Liver (tissue), 9 donors: Measurements from ENCODE around the gene NHERF1. TPM values are rescaled to one million over a fixed set of nuclear protein-coding genes. Genes with fewer than 3 reads are reported as not detected.

Experiments used
- DNase-seq: peaks from one replicate; pipeline ENCODE4 v3.0.0-alpha.2; 2017; ENCODE audit warnings: low spot score
- H3K27ac ChIP-seq, 2 donors: one replicate each; pipeline ENCODE4 v1.7.0; 2013; ENCODE audit warnings: inconsistent platforms in 2 of 2, low read length in 2 of 2, control low read depth in 1 of 2, low read depth in 1 of 2, mild to moderate bottlenecking in 1 of 2
- H3K27me3 ChIP-seq, 4 donors: one replicate each; pipeline versions ENCODE4 v1.6.1 to v1.7.0; 2013; ENCODE audit warnings: low read length in 3 of 4, inconsistent platforms in 1 of 4, mild to moderate bottlenecking in 1 of 4, moderate library complexity in 1 of 4; ENCODE audit not compliant: control insufficient read depth in 4 of 4, insufficient read depth in 4 of 4
- H3K36me3 ChIP-seq, 4 donors: one replicate each; pipeline versions ENCODE4 v1.6.1 to v1.7.0; 2013; ENCODE audit warnings: low read length in 3 of 4, mild to moderate bottlenecking in 3 of 4, low read depth in 1 of 4, moderate library complexity in 1 of 4; ENCODE audit not compliant: control insufficient read depth in 4 of 4, insufficient read depth in 3 of 4
- H3K4me1 ChIP-seq, 4 donors: one replicate each; pipeline versions ENCODE4 v1.6.1 to v1.7.0; 2013; ENCODE audit warnings: low read length in 3 of 4, mild to moderate bottlenecking in 3 of 4, moderate library complexity in 1 of 4; ENCODE audit not compliant: control insufficient read depth in 4 of 4, insufficient read depth in 4 of 4
- H3K4me3 ChIP-seq, 3 donors: one replicate each; pipeline versions ENCODE4 v1.6.1 to v1.7.0; 2013; ENCODE audit warnings: low read length in 3 of 3, control low read depth in 1 of 3, low read depth in 1 of 3, mild to moderate bottlenecking in 1 of 3
- H3K9ac ChIP-seq, 2 donors: one replicate each; pipeline ENCODE4 v1.7.0; 2013; ENCODE audit warnings: low read length in 2 of 2, mild to moderate bottlenecking in 2 of 2, moderate library complexity in 2 of 2, control low read depth in 1 of 2, low read depth in 1 of 2
- H3K9me3 ChIP-seq, 4 donors: one replicate each; pipeline versions ENCODE4 v1.6.1 to v1.7.0; 2013; ENCODE audit warnings: low read length in 3 of 4; ENCODE audit not compliant: control insufficient read depth in 4 of 4
- CTCF ChIP-seq: fragments of 150-350 bp; IDR thresholded peaks from 2 replicates; pipeline ENCODE4 v1.5.1; 2017; ENCODE audit warnings: improper control_type of control experiment, low read depth, low read length; ENCODE audit not compliant: missing input control
- EGR1 ChIP-seq, 2 donors: IDR thresholded peaks; 2 replicates each; pipeline ENCODE4 v1.6.1; 2016 to 2018; ENCODE audit warnings: antibody characterized with exemption in 2 of 2, low read depth in 2 of 2
- FOXA1 ChIP-seq: IDR thresholded peaks from 2 replicates; pipeline ENCODE4 v1.6.1; 2016; ENCODE audit warnings: antibody characterized with exemption
- FOXA2 ChIP-seq: IDR thresholded peaks from 2 replicates; pipeline ENCODE4 v1.6.1; 2016; ENCODE audit warnings: antibody characterized with exemption
- GABPA ChIP-seq, 2 donors: IDR thresholded peaks in 1 of 2; conservative IDR thresholded peaks in 1 of 2; 2 replicates each; pipeline ENCODE4 v1.6.1; 2016; ENCODE audit warnings: antibody characterized with exemption in 2 of 2, mild to moderate bottlenecking in 1 of 2, moderate library complexity in 1 of 2
- HNF4A ChIP-seq, 2 donors: conservative IDR thresholded peaks; 2 replicates each; pipeline ENCODE4 v1.6.1; 2016; ENCODE audit warnings: antibody characterized with exemption in 2 of 2, mild to moderate bottlenecking in 2 of 2
- HNF4G ChIP-seq: IDR thresholded peaks from 2 replicates; pipeline ENCODE4 v1.6.1; 2016; ENCODE audit warnings: antibody characterized with exemption
- JUND ChIP-seq, 2 donors: IDR thresholded peaks; 2 replicates each; pipeline ENCODE4 v1.6.1; 2016; ENCODE audit warnings: antibody characterized with exemption in 2 of 2
- NR2F2 ChIP-seq: IDR thresholded peaks from 2 replicates; pipeline ENCODE4 v1.6.1; 2016; ENCODE audit warnings: antibody characterized with exemption
- RAD21 ChIP-seq, 2 donors: IDR thresholded peaks; 2 replicates each; pipeline ENCODE4 v1.6.1; 2016; ENCODE audit warnings: antibody characterized with exemption in 2 of 2, mild to moderate bottlenecking in 2 of 2
- RXRA ChIP-seq, 2 donors: IDR thresholded peaks; 2 replicates each; pipeline ENCODE4 v1.6.1; 2017 to 2018; ENCODE audit warnings: antibody characterized with exemption in 2 of 2, mild to moderate bottlenecking in 1 of 2
- SP1 ChIP-seq: IDR thresholded peaks from 2 replicates; pipeline ENCODE4 v1.6.1; 2018; ENCODE audit warnings: antibody characterized with exemption, mild to moderate bottlenecking
- TAF1 ChIP-seq: conservative IDR thresholded peaks from 2 replicates; pipeline ENCODE4 v1.6.1; 2016; ENCODE audit warnings: antibody characterized with exemption, mild to moderate bottlenecking
- YY1 ChIP-seq: IDR thresholded peaks from 2 replicates; pipeline ENCODE4 v1.6.1; 2016; ENCODE audit warnings: antibody characterized with exemption, mild to moderate bottlenecking
- WGBS: extraction: QIAGEN DNeasy Blood & Tissue Kit; methylation state at CpG from one replicate; pipeline ENCODE4 v1.1.7; 2013; 5-methylcytosine and 5-hydroxymethylcytosine counted together
- polyA plus RNA-seq, 2 donors: library from polyadenylated mRNA; stranded (reverse) in 1 of 2; unstranded in 1 of 2; fragments of 200-250 nt in 1 of 2; fragments of >200 nt in 1 of 2; fragmentation: Nextera tagmentation in 1 of 2; extraction: Ambion mirVana in 1 of 2; gene quantifications; one replicate each; pipeline versions ENCODE4 v1.2.1 to v1.2.3, GENCODE V29; 2013 to 2015
- total RNA-seq, 2 donors: library from RNA; depleted of rRNA; stranded (reverse); fragments of >200 nt; gene quantifications; one replicate each; pipeline ENCODE4 v1.2.3, GENCODE V29; 2014
- TF ChIP-seq, protein P1 (sequence below): IDR thresholded peaks from 2 replicates; pipeline ENCODE4 v1.6.1; 2016; ENCODE audit warnings: antibody characterized with exemption
- TF ChIP-seq, protein P2 (sequence below): IDR thresholded peaks from 2 replicates; pipeline ENCODE4 v1.6.1; 2016; ENCODE audit warnings: antibody characterized with exemption, mild to moderate bottlenecking
- TF ChIP-seq, protein P3 (sequence below): IDR thresholded peaks from 2 replicates; pipeline ENCODE4 v1.6.1; 2016; ENCODE audit warnings: antibody characterized with exemption
- TF ChIP-seq, protein P4 (sequence below): IDR thresholded peaks from 2 replicates; pipeline ENCODE4 v1.6.1; 2016; ENCODE audit warnings: antibody characterized with exemption
- donor health status: healthy.
- donor health status: healthy.
- donor health status: healthy.
- donor health status: healthy.
- donor health status: healthy.

Gene NHERF1
- total and polyA plus RNA-seq, 4 donors = 38.1 to 160 (median 94.7) TPM

DNA sequence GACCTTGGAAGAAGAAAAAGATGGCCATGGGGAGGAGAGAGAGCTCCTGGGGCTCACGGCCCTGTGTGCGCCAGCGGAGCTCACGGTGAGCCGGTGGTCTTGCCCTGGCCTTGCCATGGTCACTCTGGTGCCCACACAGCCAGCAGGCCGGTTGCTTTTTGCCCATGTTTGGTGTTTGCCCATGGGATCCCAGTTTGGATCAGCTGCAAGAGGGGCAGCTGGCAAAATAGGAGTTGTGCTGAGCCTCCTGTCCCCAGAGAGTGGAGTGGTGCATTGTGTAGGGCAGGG lies 1.6 kb downstream of the NHERF1 start (continued):
- TF ChIP-seq JUND (IDR thresholded peaks at IDR 0.05) (no peak), TAF1 (no peak)

- H3K4me3 ChIP-seq = peak overlapping the region; percentile 76 to 96 (median 94)
- WGBS = 16% methylated on average over 13 of the region's 13 CpGs
- no peaks in the 10 kb centered on the region for H3K9me3 ChIP-seq
- H3K27ac ChIP-seq = peak overlapping the region; percentile 90 to 98
- no peaks in the 10 kb centered on the region for H3K27me3 ChIP-seq
- peak overlapping the region; percentile 77 to 95 for H3K9ac ChIP-seq
- no peak for DNase-seq
- peaks cover 19 to 63% (median 45%) of the 10 kb centered on the region in 4 donors for H3K4me1 ChIP-seq
- TF ChIP-seq GABPA (IDR thresholded peaks at IDR 0.05 in 1 of 2, conservative IDR thresholded peaks at IDR 0.05 in 1 of 2) (peak in 1 of 2 donors; percentile 81), JUND (IDR thresholded peaks at IDR 0.05) (peak; percentile 62 to 93), TAF1 (peak; percentile 93), FOXA2 (peak; percentile 28), SP1 (peak; percentile 99), HNF4A (conservative IDR thresholded peaks at IDR 0.05) (peak; percentile 100), EGR1 (IDR thresholded peaks at IDR 0.05; ENCODE audit: low read depth in 2 of 2) (peak; percentile 24 to 72), YY1 (peak; percentile 86), RXRA (IDR thresholded peaks at IDR 0.05) (peak; percentile 97 to 98), RAD21 (IDR thresholded peaks at IDR 0.05) (peak; percentile 55 to 59), HNF4G (peak; percentile 99), NR2F2 (peak; percentile 51), CTCF (no peak), FOXA1 (peak; percentile 27)
- TF ChIP-seq, protein P1, sequence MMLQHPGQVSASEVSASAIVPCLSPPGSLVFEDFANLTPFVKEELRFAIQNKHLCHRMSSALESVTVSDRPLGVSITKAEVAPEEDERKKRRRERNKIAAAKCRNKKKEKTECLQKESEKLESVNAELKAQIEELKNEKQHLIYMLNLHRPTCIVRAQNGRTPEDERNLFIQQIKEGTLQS = peak; percentile 80
- TF ChIP-seq, protein P2, sequence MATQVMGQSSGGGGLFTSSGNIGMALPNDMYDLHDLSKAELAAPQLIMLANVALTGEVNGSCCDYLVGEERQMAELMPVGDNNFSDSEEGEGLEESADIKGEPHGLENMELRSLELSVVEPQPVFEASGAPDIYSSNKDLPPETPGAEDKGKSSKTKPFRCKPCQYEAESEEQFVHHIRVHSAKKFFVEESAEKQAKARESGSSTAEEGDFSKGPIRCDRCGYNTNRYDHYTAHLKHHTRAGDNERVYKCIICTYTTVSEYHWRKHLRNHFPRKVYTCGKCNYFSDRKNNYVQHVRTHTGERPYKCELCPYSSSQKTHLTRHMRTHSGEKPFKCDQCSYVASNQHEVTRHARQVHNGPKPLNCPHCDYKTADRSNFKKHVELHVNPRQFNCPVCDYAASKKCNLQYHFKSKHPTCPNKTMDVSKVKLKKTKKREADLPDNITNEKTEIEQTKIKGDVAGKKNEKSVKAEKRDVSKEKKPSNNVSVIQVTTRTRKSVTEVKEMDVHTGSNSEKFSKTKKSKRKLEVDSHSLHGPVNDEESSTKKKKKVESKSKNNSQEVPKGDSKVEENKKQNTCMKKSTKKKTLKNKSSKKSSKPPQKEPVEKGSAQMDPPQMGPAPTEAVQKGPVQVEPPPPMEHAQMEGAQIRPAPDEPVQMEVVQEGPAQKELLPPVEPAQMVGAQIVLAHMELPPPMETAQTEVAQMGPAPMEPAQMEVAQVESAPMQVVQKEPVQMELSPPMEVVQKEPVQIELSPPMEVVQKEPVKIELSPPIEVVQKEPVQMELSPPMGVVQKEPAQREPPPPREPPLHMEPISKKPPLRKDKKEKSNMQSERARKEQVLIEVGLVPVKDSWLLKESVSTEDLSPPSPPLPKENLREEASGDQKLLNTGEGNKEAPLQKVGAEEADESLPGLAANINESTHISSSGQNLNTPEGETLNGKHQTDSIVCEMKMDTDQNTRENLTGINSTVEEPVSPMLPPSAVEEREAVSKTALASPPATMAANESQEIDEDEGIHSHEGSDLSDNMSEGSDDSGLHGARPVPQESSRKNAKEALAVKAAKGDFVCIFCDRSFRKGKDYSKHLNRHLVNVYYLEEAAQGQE = peak; percentile 96
- TF ChIP-seq, protein P3, sequence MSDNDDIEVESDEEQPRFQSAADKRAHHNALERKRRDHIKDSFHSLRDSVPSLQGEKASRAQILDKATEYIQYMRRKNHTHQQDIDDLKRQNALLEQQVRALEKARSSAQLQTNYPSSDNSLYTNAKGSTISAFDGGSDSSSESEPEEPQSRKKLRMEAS = peak; percentile 95
- TF ChIP-seq, protein P4, sequence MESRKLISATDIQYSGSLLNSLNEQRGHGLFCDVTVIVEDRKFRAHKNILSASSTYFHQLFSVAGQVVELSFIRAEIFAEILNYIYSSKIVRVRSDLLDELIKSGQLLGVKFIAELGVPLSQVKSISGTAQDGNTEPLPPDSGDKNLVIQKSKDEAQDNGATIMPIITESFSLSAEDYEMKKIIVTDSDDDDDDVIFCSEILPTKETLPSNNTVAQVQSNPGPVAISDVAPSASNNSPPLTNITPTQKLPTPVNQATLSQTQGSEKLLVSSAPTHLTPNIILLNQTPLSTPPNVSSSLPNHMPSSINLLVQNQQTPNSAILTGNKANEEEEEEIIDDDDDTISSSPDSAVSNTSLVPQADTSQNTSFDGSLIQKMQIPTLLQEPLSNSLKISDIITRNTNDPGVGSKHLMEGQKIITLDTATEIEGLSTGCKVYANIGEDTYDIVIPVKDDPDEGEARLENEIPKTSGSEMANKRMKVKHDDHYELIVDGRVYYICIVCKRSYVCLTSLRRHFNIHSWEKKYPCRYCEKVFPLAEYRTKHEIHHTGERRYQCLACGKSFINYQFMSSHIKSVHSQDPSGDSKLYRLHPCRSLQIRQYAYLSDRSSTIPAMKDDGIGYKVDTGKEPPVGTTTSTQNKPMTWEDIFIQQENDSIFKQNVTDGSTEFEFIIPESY = peak; percentile 76
- H3K36me3 ChIP-seq = no peaks in the 10 kb centered on the region
These were observed 2.1 kb downstream of the NHERF1 start for GRCh38 chr17:74750327-74751069.
